GM21717 (cell line): ENCODE results near the gene C2orf74.

Experiments
- ATAC-seq: cut with Tn5 transposase; IDR thresholded peaks from one replicate; pipeline ENCODE4 v1.9.1; 2021; ENCODE audit warnings: mild to moderate bottlenecking, moderate library complexity; ENCODE audit not compliant: unreplicated experiment

Gene C2orf74

DNA sequence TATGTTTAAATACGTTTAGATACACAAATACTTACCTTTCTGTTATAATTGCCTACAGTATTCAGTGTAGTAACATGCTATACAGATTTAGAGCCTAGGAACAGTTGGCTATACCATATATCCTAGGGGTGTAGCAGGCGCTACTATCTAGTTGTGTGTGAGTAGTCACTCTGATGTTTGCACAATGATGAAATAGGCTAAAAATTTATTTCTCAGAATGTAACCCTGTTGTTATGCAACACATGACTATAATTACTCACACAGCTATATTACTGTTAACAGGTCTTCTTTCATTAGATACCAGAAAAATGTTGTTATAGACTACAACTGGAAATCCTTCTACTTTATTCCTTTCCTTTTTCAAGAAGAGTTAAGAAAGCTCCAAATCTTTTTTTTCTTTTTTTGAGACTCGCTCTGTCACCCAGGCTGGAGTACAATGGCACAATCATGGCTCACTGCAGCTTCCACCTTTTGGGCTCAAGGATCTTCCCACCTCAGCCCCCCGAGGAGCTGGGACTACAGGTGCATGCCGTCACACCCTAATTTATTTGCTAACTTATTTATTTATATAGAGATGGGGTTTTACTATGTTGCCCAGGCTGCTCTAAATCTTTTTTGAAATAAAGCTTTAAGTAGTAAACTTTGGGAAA lies 48.5 kb downstream of the C2orf74 start:
- no peak for ATAC-seq

DNA sequence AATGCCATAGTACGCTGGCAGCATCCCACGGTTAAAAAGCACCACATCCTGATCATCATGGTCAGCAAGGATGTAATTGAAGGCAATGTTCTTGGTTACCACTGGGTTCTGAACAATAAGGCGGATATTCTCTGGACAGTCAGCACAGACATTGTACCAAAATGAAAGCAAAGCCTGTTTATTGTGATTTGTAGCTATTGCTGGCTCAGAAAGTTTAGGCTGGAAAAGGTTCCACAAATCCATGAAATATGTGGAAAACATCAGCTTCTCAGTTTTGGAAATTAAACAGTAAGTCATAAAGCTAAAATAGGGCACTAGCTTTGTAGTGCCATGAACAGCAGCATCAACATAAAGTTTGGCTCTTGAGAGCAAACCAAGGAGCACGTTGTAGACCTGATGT lies 52.2 kb downstream of the C2orf74 start:
- no peak for ATAC-seq
